ENCODE data around the gene DCTN2. TPM values are rescaled to one million over a fixed set of nuclear protein-coding genes. Genes with fewer than 3 reads are reported as not detected.
"Not testable (repeated sequence)": the region's sequence is repeated elsewhere in the genome, so short reads cannot be mapped to it uniquely, and the experiment has no call there.

DCTN2 gene
- polyA plus RNA-seq, 3 donors from 2014 or later = 90.2 to 99.0 (median 93.8) TPM

- Mint-ChIP-seq H3K4me3 (peak overlapping the region in 3 of 5 donors; percentile 10 to 91 (median 42)), H3K9me3 (no peaks in the 10 kb centered on the region), H3K4me1 (peaks cover 34 to 37% of the 10 kb centered on the region in 2 donors), H3K27ac (peak overlapping the region; percentile 87 to 97 (median 94)), H3K36me3 (peaks cover 0 to 7% (median 3%) of the 10 kb centered on the region in 3 donors), H3K27me3 (ENCODE audit: low read depth in 3 of 3) (peaks cover 29 to 32% (median 32%) of the 10 kb centered on the region in 3 donors)
- no peak for DNase-seq
Observed at GRCh38 chr12:57524814-57525614, 22.0 kb downstream of the DCTN2 start.

- Mint-ChIP-seq H3K27ac (peak overlapping the region; percentile 87 to 97 (median 94)), H3K9me3 (no peaks in the 10 kb centered on the region), H3K4me1 (peaks cover 42 to 47% of the 10 kb centered on the region in 2 donors), H3K36me3 (peaks cover 0 to 7% (median 3%) of the 10 kb centered on the region in 3 donors), H3K4me3 (peak overlapping the region; percentile 88 to 95 (median 91)), H3K27me3 (ENCODE audit: low read depth in 3 of 3) (peaks cover 34 to 39% (median 36%) of the 10 kb centered on the region in 3 donors)
- no peak for DNase-seq
Observed at GRCh38 chr12:57523706-57524614, 23.0 kb downstream of the DCTN2 start.

GRCh38 chr12:57522887-57523705 lies 23.9 kb downstream of the DCTN2 start:
- H3K27ac Mint-ChIP-seq = peak overlapping the region; percentile 87 to 99 (median 94)
- no peaks in the 10 kb centered on the region for H3K9me3 Mint-ChIP-seq
- no peak for DNase-seq
- H3K4me1 Mint-ChIP-seq = peaks cover 51 to 55% of the 10 kb centered on the region in 2 donors
- peaks cover 36 to 41% (median 37%) of the 10 kb centered on the region in 3 donors for H3K27me3 Mint-ChIP-seq (ENCODE audit: low read depth in 3 of 3)
- H3K4me3 Mint-ChIP-seq = peak overlapping the region; percentile 88 to 95 (median 91)
- peaks cover 0 to 8% (median 3%) of the 10 kb centered on the region in 3 donors for H3K36me3 Mint-ChIP-seq

DNA sequence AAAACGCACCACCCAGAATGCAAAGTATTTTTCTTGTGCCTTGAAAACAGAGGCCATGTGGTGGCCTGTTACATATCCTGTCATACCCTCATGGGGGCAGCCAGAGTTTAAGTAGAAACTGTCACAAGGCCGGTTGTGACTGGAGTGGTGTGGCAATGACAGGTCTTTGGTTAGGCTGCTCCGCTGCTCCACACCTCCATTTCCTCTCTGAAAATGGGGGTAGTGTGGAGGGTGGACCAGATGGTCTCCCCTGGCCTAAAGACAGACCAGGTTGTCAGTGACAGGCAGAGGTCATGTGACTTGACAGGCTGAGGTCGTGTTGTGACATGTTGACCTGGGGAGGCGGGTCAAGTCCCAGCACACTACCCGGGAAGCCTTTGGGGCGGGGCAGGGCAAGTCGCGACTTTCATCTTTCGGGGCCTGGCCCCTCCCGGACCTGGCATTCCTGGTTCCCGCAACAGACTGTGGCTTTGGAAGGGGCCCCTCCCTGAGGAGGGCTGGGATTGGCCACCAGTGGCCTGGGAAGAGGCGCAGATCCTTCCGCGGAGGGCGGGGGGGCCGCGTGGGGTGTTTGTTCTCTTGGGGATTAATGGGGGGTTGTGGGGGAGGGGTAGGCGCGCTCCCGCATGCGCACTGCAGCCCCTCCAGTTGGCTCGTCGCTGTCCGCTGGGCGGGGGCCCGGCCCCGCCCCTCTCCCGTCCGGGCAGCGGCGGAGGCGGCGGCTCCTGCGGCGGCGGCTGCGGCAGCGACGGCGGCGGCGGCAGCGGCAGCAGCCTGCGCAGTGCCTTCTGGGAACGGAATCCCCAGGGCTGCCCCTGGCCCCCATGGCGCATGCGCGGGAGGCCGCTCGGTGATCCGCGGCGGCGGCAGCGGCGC lies 24.7 kb downstream of the DCTN2 start, which contains the start of gene MBD6:
Gene MBD6 (plus strand): TSS at position 814 of the 876 bp plus-strand sequence. CDS start 1,480 bp downstream, outside the sequence.
- H3K9me3 Mint-ChIP-seq = no peaks in the 10 kb centered on the region
- peaks cover 36 to 41% (median 38%) of the 10 kb centered on the region in 3 donors for H3K27me3 Mint-ChIP-seq (ENCODE audit: low read depth in 3 of 3)
- H3K36me3 Mint-ChIP-seq = peaks cover 0 to 14% (median 7%) of the 10 kb centered on the region in 3 donors
- peak within 1 kb of the TSS; percentile 97 to 99 (median 98) for H3K4me3 Mint-ChIP-seq
- peak; percentile 91 to 94 (median 93) for DNase-seq
- peak within 1 kb of the TSS; percentile 99 to 100 (median 100) for H3K27ac Mint-ChIP-seq
- H3K4me1 Mint-ChIP-seq = peaks cover 59 to 60% of the 10 kb centered on the region in 2 donors

DNA sequence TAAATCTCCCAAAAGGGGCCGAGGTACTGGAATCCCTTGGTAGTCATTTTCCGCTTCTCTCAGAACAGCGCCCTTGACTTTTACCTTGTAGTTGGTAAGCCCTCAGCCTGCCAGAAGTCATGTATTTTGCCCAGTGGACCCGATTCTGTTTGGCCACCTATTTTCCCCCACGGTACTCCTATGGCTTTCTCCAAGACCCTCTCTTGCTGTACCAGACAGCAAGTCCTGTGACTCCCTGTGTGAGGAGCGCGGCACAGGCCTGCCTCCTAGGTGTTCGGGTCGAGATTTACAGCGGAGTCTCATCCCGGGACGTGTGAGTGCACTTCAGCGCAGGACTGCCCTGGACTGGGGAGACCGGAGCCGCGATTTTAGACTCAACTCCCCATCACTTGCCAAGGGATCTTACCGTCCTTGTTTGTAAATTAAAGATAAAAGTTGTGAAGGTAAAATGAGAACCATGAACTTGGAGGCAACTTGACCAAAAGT lies 25.4 kb downstream of the DCTN2 start:
- Mint-ChIP-seq H3K36me3 (peaks cover under 1 to 19% (median 12%) of the 10 kb centered on the region in 3 donors), H3K4me1 (peaks cover 59% of the 10 kb centered on the region in 2 donors), H3K9me3 (no peaks in the 10 kb centered on the region), H3K27me3 (ENCODE audit: low read depth in 3 of 3) (peaks cover 36 to 42% (median 42%) of the 10 kb centered on the region in 3 donors), H3K27ac (peak overlapping the region; percentile 99 to 100 (median 100)), H3K4me3 (peak overlapping the region; percentile 97 to 99 (median 98))
- no peak for DNase-seq

GRCh38 chr12:57520053-57520818 lies 26.8 kb downstream of the DCTN2 start, which contains the start of gene DDIT3:
Gene DDIT3 (minus strand): TSS chr12:57520514. CDS start chr12:57517406, 3,108 bp downstream.
- DNase-seq = peak; percentile 100
- Mint-ChIP-seq H3K9me3 (no peaks in the 10 kb centered on the region), H3K4me3 (peak within 1 kb of the TSS; percentile 97 to 99 (median 98)), H3K4me1 (peaks cover 59% of the 10 kb centered on the region in 2 donors), H3K36me3 (peaks cover 8 to 31% (median 16%) of the 10 kb centered on the region in 3 donors), H3K27me3 (ENCODE audit: low read depth in 3 of 3) (peaks cover 36 to 42% (median 42%) of the 10 kb centered on the region in 3 donors), H3K27ac (peak within 1 kb of the TSS; percentile 99 to 100 (median 100))

GRCh38 chr12:57519796-57520052 lies 27.3 kb downstream of the DCTN2 start:
- Mint-ChIP-seq H3K4me3 (peak overlapping the region; percentile 97 to 99 (median 98)), H3K36me3 (peaks cover 8 to 36% (median 16%) of the 10 kb centered on the region in 3 donors), H3K9me3 (no peaks in the 10 kb centered on the region), H3K4me1 (peaks cover 58 to 59% of the 10 kb centered on the region in 2 donors), H3K27ac (peak overlapping the region; percentile 99 to 100 (median 100)), H3K27me3 (ENCODE audit: low read depth in 3 of 3) (peaks cover 36 to 42% (median 42%) of the 10 kb centered on the region in 3 donors)
- DNase-seq = no peak

DNA sequence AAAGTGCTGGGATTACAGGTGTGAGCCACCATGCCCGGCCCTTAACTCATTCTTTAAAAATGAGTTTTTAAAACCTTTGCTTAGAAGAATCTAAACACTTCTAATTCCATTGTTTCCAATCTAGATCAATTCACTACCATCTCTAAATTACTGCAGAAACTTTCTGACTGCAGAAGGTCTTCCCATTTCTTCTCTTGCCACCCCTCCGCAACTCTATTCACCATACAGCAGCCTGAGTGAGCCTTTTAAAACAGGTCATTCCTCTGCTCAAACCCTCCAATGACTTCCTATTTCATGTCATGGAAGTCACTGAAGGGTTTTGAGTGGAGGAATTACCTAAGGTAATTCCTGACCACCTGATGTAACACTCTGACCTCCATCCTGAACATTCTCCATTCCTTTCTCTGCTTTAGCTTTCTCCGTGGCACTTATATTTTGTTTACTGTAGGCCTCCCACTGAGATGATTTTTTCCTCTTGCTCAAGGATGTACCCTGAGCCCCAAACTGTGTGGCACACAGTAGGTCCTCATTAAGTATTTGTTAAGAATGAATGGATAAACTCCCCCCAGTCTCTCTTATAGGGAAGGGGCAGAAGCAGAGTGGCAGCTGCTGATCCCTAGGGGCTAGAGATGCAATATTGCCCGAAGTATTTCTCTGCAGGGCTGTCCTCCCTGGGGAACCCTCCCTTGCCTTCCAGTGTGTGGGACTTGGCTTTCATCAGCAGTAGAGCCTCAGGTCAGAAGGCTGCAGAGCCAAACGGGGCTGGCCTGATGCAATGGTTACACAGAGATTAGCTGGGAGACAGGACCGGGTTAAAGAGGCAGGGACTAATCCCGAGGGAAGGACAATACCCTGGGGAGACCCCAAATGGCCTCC lies 27.8 kb downstream of the DCTN2 start:
- H3K27ac Mint-ChIP-seq = peak overlapping the region; percentile 99 to 100 (median 100)
- peaks cover 53 to 54% of the 10 kb centered on the region in 2 donors for H3K4me1 Mint-ChIP-seq
- H3K36me3 Mint-ChIP-seq = peaks cover 8 to 41% (median 12%) of the 10 kb centered on the region in 3 donors
- peak in 1 of 3 donors; percentile 15 for DNase-seq
- H3K9me3 Mint-ChIP-seq = no peaks in the 10 kb centered on the region
- peak overlapping the region; percentile 97 to 99 (median 98) for H3K4me3 Mint-ChIP-seq
- H3K27me3 Mint-ChIP-seq (ENCODE audit: low read depth in 3 of 3) = peaks cover 35 to 42% (median 42%) of the 10 kb centered on the region in 3 donors

DNA sequence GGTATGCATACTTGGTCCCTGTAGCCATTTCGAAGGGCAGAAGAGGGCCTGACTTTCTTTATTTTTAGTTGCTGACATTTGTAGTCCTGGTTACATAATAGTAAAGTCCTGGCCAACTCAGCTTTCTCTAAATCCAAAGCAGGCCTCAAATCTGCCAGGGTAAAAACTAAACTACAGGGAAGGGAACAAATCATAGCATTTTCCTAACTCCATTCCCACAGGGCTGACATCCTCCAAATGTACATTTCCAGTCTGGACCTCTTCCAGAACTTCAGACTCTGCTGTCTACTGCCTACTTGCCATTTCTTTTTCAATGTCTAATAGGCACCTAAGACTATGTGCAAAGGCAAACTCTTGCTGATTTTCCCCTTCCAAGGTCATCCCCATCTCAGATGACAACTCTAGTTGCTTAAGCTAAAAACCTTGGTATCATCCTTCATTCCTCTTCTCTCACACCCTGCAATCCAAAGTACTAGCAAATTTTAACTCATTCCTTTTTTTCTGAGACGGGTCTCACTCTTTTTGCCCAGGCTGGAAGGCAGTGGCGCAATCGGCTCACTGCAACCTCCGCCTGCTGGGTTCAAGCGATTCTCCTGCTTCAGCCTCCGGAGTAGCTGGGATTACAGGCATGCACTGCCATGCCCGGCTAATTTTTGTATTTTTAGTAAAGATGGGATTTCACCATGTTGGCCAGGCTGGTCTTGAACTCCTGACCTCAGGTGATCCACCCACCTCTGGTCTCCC lies 28.6 kb downstream of the DCTN2 start:
- H3K9me3 Mint-ChIP-seq = no peaks in the 10 kb centered on the region
- peak overlapping the region; percentile 99 to 100 (median 100) for H3K27ac Mint-ChIP-seq
- no peak for DNase-seq
- peaks cover 8 to 44% (median 13%) of the 10 kb centered on the region in 3 donors for H3K36me3 Mint-ChIP-seq
- peaks cover 30 to 39% (median 38%) of the 10 kb centered on the region in 3 donors for H3K27me3 Mint-ChIP-seq (ENCODE audit: low read depth in 3 of 3)
- peaks cover 45 to 46% of the 10 kb centered on the region in 2 donors for H3K4me1 Mint-ChIP-seq
- H3K4me3 Mint-ChIP-seq = peak overlapping the region; percentile 56 to 99 (median 98)

DNA sequence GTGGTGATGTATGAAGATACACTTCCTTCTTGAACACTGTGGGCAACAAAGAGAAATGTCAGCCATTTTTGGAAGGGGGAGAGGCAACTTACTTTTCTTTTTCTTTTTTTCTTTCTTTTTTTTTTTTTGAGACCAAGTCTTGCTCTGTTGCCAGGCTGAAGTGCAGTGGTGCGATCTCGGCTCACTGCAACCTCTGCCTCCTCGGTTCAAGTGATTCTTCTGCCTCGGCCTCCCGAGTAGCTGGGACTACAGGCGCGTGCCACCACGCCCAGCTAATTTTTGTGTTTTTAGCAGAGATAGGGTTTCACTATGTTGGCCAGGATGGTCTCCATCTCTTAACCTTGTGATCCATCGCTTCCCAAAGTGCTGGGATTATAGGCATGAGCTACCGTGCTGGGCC lies 29.3 kb downstream of the DCTN2 start:
- DNase-seq, H3K9me3 Mint-ChIP-seq: not testable (repeated sequence)
- H3K27me3 Mint-ChIP-seq (ENCODE audit: low read depth in 3 of 3) = peaks cover 27 to 35% (median 35%) of the 10 kb centered on the region in 3 donors
- H3K4me3 Mint-ChIP-seq = peak overlapping the region in 2 of 5 donors; percentile 33 to 38
- H3K27ac Mint-ChIP-seq = peak overlapping the region; percentile 39 to 99 (median 86)
- peaks cover 8 to 50% (median 19%) of the 10 kb centered on the region in 3 donors for H3K36me3 Mint-ChIP-seq
- H3K4me1 Mint-ChIP-seq = peaks cover 40 to 43% of the 10 kb centered on the region in 2 donors

Measured in immature natural killer cell (primary cell).